Loucy (cell line): ENCODE results near the gene ADAMTS7.
A peak's percentile ranks its signal among the peaks of the same experiment; 100 is the strongest.
"Not testable (repeated sequence)": the region's sequence is repeated elsewhere in the genome, so short reads cannot be mapped to it uniquely, and the experiment has no call there.

Experiments
- H2AFZ ChIP-seq: fragments of 200-600 bp; sonication (generic); 2 replicates; pipeline ENCODE4 v1.6.0; 2016; ENCODE audit warnings: antibody characterized with exemption, mild to moderate bottlenecking, low read length, moderate library complexity
- H3F3A ChIP-seq: fragments of 200-600 bp; 2 replicates; pipeline ENCODE4 v1.6.0; 2016; ENCODE audit warnings: antibody characterized with exemption, low read depth, mild to moderate bottlenecking
- H3K27me3 ChIP-seq: fragments of 200-600 bp; sonication (generic); 2 replicates; pipeline ENCODE4 v1.6.1; 2014; ENCODE audit warnings: low read length, mild to moderate bottlenecking; ENCODE audit not compliant: insufficient read depth, poor library complexity, severe bottlenecking
- H3K36me3 ChIP-seq: fragments of 200-600 bp; sonication (generic); 2 replicates; pipeline ENCODE4 v1.6.1; 2016; ENCODE audit warnings: low read length; ENCODE audit not compliant: insufficient read depth
- H3K4me1 ChIP-seq: fragments of 200-600 bp; sonication (generic); 2 replicates; pipeline ENCODE4 v1.5.1; 2014; ENCODE audit warnings: low read length, mild to moderate bottlenecking; ENCODE audit not compliant: insufficient read depth, poor library complexity, severe bottlenecking
- H3K4me2 ChIP-seq: fragments of 200-600 bp; sonication (generic); 2 replicates; pipeline ENCODE4 v1.6.0; 2014; ENCODE audit warnings: antibody characterized with exemption, low read length, low read depth, mild to moderate bottlenecking; ENCODE audit not compliant: poor library complexity, severe bottlenecking
- H3K4me3 ChIP-seq: fragments of 200-600 bp; sonication (generic); 2 replicates; pipeline ENCODE4 v1.5.1; 2014; ENCODE audit warnings: low read length, mild to moderate bottlenecking, mixed read lengths; ENCODE audit not compliant: poor library complexity, severe bottlenecking
- H3K79me2 ChIP-seq: fragments of 200-600 bp; sonication (generic); 2 replicates; pipeline ENCODE4 v1.6.1; 2014; ENCODE audit warnings: low read length; ENCODE audit not compliant: insufficient read depth
- H3K9ac ChIP-seq: fragments of 200-600 bp; sonication (generic); 2 replicates; pipeline ENCODE4 v1.6.0; 2014; ENCODE audit warnings: mild to moderate bottlenecking, low read depth, low read length, moderate library complexity; ENCODE audit not compliant: poor library complexity, severe bottlenecking
- H3K9me2 ChIP-seq: fragments of 200-600 bp; sonication (generic); replicated peaks from 2 replicates; pipeline ENCODE4 v1.6.1; 2016; ENCODE audit warnings: low read depth, low read length, mixed read lengths
- H3K9me3 ChIP-seq: fragments of 200-600 bp; sonication (generic); 2 replicates; pipeline ENCODE4 v1.6.1; 2014; ENCODE audit warnings: mild to moderate bottlenecking, antibody characterized with exemption, low read length, low read depth; ENCODE audit not compliant: insufficient read depth
- H4K20me1 ChIP-seq: fragments of 200-600 bp; sonication (generic); 2 replicates; pipeline ENCODE4 v1.6.0; 2014; ENCODE audit warnings: antibody characterized with exemption, low read length, mild to moderate bottlenecking; ENCODE audit not compliant: insufficient read depth, poor library complexity, severe bottlenecking
- CTCF ChIP-seq: fragments of 200-600 bp; sonication (generic); conservative IDR thresholded peaks from 2 replicates; pipeline ENCODE4 v1.5.1; 2014; ENCODE audit warnings: mild to moderate bottlenecking, antibody characterized with exemption, low read length
- EZH2phosphoT487 ChIP-seq: fragments of 200-600 bp; IDR thresholded peaks from 2 replicates; pipeline ENCODE4 v1.6.1; 2018; ENCODE audit warnings: antibody characterized with exemption, mild to moderate bottlenecking, moderate library complexity, borderline replicate concordance

ADAMTS7 gene

GRCh38 chr15:78758486-78759200, 52.6 kb downstream of the ADAMTS7 start:
- peaks cover 49% of the 10 kb centered on the region for H3K4me1 ChIP-seq
- peak; percentile 38 for TF ChIP-seq CTCF
- not testable (repeated sequence) for H3K9me3 ChIP-seq, H3K9me2 ChIP-seq, H3K4me3 ChIP-seq, H3K36me3 ChIP-seq, H3K79me2 ChIP-seq, H3K27me3 ChIP-seq, H3F3A ChIP-seq, H2AFZ ChIP-seq, H3K4me2 ChIP-seq, H4K20me1 ChIP-seq
- peak overlapping the region; percentile 27 for H3K9ac ChIP-seq

- not testable (repeated sequence) for H4K20me1 ChIP-seq, H3K4me2 ChIP-seq, H2AFZ ChIP-seq, H3F3A ChIP-seq, H3K27me3 ChIP-seq, H3K4me3 ChIP-seq, H3K9me3 ChIP-seq, H3K36me3 ChIP-seq, H3K79me2 ChIP-seq, H3K9me2 ChIP-seq
- Histone ChIP-seq H3K9ac (peak overlapping the region; percentile 27), H3K4me1 (peaks cover 48% of the 10 kb centered on the region)
Measured at GRCh38 chr15:78758084-78758483, 53.2 kb downstream of the ADAMTS7 start.

DNA sequence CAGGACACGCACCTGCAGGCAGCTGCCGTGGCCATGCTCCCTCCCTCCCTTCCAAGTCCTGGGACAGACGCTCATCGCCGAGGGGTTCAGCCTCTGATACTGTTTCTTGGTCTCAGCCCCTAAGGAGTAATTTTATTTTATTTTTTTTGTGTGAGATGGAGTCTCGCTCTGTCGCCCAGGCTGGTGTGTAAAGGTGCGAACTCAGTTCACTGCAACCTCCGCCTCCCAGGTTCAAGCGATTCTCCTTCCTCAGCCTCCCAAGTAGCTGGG, 53.7 kb downstream of the ADAMTS7 start:
- Histone ChIP-seq H3F3A (no peaks in the 10 kb centered on the region), H3K9me3 (no peaks in the 10 kb centered on the region), H2AFZ (peak overlapping the region; percentile 76), H4K20me1 (no peaks in the 10 kb centered on the region), H3K9me2 (no peaks in the 10 kb centered on the region), H3K4me1 (peaks cover 45% of the 10 kb centered on the region), H3K4me3 (peak overlapping the region; percentile 55), H3K4me2 (peak overlapping the region; percentile 62), H3K79me2 (no peaks in the 10 kb centered on the region), H3K36me3 (no peaks in the 10 kb centered on the region), H3K27me3 (no peaks in the 10 kb centered on the region), H3K9ac (peak overlapping the region; percentile 56)
- TF ChIP-seq EZH2phosphoT487 (no peak), CTCF (no peak)

GRCh38 chr15:78756781-78757635, 54.3 kb downstream of the ADAMTS7 start:
- H3K4me1 ChIP-seq = peaks cover 42% of the 10 kb centered on the region
- H3K27me3 ChIP-seq, H3K9me3 ChIP-seq, H3K79me2 ChIP-seq, H3K36me3 ChIP-seq, H3K9me2 ChIP-seq, H4K20me1 ChIP-seq, H3F3A ChIP-seq: not testable (repeated sequence)
- H2AFZ ChIP-seq = peak overlapping the region; percentile 76
- H3K4me3 ChIP-seq = peak overlapping the region; percentile 55
- H3K4me2 ChIP-seq = peak overlapping the region; percentile 62
- peak overlapping the region; percentile 56 for H3K9ac ChIP-seq
